Hematopoietic multipotent progenitor cell treated with erythropoietin and hydrocortisone succinate and interleukin-3 and kit ligand, for 4 days (in vitro differentiated cells): Measurements from ENCODE around the gene TCF7.
A peak's percentile ranks its signal among the peaks of the same experiment; 100 is the strongest.

Experiments used
- DNase-seq: peaks from one replicate; pipeline ENCODE4 v3.0.0-alpha.2; 2015

Gene TCF7

DNA sequence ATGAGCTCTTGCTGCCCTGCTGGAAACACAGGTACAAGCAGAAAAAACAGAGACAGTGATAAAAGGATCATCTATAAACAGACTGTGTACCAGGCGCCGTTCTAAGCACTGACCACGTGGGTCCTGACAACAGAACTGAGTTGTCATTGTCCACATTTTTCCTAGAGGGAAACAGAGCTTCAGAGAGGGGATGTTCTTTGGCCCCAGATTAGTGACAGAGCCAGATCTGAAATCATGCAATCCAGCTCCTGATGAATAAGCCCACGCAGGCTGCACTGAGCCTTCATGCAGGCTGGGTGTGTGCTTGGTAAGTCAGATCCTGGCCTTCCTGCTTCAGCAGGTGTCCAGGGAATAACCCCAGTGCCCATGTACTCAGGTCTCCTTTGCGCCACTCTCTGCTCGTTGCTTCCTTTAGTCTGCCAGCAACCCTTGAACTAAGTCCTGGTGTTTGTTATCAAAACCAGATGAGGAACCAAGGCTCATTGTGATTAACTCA is 22.8 kb upstream of the TCF7 start:
- no peak for DNase-seq

- no peak for DNase-seq
Measured at GRCh38 chr5:134092875-134093274, 21.6 kb upstream of the TCF7 start.

DNA sequence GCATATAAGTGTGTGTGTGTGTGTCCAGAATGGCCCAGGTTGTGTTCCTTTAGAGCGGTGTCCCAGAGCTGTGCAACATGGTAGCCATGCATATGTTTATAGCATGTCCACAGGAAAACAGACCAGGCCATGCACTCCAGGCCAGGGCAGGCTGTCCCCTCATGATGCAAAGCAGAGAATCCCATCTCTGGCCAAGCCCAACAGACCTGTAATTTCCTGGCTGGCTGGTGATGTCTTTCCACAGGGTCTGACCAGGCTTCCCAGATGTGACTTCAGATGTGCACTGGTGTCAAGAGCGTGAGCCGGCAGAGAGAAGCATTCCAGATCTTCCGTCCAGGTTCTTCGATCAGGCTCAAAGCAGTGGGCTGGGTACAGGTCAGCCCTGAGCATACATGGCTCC is 21.1 kb upstream of the TCF7 start:
- no peak for DNase-seq

DNA sequence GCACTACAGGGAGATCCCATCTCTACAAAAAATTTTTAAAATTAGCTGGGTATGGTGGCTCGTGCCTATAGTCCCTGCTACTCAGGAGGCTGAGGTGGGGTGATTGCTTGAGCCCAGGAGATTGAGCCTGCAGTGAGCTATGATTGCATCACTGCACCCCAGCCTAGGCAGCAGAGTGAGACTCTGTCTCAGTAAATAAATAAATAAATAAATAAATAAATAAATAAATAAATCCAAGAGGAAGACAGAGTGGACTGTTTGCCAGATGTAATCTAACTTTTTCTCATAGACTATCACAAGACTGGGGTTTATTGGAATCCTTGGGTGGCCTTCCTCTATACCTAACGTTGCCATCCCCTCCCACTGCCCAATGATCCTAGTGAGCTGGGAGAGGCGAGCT is 19.2 kb upstream of the TCF7 start:
- DNase-seq: no peak

- DNase-seq: no peak
Measured at GRCh38 chr5:134095887-134096589, 18.4 kb upstream of the TCF7 start.

DNA sequence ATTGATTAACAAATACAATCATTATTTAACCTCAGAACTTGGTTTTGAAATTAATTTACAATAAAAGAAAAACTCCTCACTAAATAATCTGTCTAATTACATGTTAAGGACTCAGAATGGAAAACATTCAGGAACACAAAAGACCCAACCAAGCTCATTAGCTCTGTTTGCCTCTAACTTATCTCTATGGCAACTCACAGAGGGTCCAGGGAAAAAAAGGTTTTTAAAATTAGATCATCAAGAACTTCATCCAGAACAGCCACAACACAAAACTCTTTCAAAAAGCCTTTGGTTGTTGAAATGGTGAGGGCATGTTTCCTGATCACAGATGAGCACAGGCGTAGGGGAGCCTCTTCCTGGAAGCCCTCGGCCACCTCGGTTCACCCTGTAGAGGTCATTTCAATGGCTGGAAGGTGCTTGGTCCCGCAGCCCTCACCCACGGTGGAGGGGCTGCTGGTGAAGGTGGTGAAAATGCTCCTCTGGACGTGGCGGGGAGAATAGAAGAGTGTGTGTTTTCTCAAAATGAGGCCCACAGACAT is 17.2 kb upstream of the TCF7 start:
- no peak for DNase-seq

GRCh38 chr5:134098690-134099089 is 15.8 kb upstream of the TCF7 start:
- no peak for DNase-seq

GRCh38 chr5:134099288-134099872 is 15.1 kb upstream of the TCF7 start:
- DNase-seq: peak; percentile 40

DNA sequence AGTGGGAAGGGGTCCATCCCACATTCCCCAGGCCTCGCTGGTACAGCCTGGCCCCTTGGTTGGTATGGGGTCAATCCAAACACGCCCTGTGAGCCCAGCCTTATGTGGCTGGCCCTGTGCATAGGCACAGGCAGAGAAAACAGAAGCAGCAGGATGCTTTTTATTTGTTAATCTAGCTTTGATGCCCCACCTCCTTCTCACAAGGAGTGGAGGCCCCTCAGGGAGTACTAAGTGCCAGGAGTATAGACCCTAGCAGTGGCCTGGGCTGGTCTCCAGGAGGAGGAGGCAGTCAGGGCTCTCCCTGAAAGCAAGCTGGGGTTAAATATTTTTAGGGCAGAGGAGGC is 14.6 kb upstream of the TCF7 start:
- DNase-seq: no peak

DNA sequence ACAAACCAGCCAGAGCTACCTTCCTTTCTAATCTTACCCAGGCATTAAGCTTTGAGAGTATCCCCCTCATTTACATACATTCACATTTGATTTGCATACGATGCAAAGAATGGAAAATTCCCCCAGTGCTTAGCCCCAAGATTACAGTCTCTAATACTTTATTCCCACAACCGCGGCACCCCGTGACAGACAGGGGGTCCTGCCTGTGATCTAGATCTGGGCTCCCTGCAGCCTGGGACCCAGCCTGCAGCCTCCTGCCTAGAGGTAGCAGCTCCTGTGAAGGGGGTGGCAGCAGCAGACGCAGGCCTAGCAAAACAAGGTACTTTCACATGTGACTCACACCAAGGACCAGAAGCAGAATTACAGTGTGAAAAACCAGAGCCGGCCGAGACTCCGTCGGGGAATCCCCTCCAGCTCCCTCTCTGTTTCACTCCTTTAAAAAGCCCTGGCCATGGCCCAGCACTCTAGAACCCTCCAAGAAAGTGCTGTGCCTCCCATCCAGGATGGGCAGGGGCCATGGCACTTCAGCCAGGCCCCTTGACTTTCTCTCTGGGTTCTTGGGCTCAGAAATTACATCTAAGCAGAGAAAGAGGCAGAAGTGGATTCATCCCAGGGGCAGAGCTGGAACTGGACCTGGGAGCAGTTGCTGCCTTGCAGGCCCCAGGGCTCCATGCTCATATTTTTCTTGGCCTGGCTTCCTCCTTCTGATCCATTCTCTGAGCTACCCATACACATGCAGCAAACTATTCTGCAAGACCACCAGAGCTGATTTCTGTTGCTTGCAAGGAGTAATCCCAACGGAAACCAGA is 14.0 kb upstream of the TCF7 start:
- DNase-seq: no peak

DNA sequence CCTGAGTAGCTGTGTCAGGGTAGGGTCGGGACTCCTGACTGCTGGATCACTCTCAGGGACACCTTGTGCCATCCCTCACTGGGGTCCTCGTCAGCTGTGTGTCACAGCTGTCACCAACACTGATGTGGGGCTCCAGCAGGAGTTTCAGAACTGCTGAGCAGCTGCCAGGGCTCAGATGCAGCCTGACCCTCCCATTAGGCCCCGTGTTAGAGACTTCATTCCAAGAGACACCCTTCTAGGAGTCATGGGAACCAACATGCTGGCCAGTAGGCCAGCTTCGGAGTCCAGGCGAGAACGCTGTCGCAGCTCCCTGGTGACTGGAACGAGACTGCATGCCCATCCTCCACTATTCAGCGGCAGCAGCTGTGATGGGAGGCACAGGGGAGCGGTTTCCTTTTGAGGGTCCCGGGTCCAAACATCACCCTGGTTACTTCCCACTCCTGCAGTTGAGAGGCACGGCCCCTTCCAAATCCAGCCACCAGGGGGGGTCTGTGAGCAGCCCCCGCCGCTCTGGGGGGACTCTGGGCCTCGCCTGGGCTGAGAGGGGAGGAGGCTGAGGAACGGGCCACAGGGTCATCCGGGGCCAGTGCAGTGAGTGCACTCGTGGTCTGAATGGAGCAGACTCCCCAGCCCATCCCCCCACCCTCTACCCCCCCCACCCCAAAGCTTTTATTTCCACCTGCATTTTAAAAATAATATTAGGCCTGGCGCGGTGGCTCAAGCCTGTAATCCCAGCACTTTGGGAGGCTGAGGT is 12.6 kb upstream of the TCF7 start:
- peak; percentile 79 for DNase-seq

GRCh38 chr5:134103397-134103796 is 11.1 kb upstream of the TCF7 start:
- no peak for DNase-seq

GRCh38 chr5:134103998-134104654 is 10.4 kb upstream of the TCF7 start:
- DNase-seq: no peak

DNA sequence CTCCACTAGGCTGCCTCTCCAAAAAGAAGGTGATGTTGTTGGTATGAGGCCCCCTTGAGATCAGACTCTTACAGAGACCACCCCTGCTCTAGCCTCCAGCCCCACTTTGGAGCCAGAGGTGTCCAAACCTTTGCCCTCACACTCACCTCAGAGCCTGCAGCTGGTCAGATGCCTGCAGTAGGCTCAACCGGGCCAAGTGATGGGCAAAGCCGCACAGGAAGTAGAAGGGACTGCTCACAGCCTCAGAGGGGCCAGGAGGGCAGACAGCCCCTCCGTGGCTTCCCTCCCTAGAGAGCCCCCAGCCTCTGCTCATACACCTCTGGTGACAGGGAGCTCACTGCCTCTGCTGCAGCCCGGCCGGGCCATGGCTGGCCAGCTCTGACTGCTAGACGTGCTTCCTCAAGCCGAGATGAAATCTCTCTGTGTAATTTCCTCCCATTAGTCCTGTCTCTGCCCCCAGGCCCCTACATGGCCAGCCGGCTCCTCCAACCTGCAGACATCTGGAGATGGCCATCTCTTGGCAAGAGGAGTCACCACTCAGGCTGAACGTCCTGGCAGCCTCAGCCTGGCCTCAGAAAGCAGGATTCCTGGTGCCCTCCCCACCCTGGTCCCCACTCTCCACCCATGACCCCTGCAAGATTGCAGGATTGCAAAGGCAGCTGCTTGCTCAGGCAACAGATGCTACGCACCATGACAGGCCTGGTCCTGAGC is 7.3 kb upstream of the TCF7 start:
- no peak for DNase-seq

DNA sequence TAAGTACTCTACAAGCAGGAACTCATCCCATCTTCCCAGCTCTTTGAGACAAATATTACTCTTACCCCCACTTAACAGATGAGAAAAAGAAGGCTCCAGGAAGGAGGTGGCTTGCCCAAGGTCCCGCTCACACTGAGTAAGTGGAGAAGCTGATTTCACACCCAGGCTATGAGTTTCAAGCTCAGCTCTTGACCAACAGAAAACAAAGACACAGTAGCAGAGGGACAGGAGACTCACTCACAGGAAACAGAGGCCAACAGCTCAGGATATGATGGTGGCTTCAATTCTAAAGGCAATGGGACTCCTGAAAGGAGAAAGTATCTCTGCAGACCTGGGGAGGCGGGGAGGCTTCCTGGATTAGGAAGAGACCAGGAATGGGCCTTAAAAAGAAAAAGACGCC is 6.7 kb upstream of the TCF7 start:
- no peak for DNase-seq

DNA sequence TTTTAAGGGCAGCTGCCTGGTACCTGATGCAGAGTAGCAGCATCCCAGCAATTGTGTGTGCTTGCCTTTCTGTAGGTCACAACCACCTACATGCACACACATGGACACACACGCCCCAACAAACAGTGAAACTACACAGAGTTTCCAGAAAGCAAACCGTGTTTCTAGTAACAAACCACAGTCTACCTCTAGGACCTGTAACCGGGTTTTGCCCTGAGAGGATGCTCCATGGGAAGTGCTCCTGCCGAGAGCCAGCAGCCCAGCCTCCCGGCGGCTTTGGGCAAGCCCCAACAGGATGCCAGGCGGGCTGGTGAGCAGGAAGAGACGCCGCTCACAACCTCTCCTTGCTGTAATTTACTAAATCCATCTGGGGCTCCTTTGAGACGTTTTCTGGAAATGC is 4.1 kb upstream of the TCF7 start:
- DNase-seq: no peak

- no peak for DNase-seq
Measured at GRCh38 chr5:134111741-134112647, 2.5 kb upstream of the TCF7 start.

DNA sequence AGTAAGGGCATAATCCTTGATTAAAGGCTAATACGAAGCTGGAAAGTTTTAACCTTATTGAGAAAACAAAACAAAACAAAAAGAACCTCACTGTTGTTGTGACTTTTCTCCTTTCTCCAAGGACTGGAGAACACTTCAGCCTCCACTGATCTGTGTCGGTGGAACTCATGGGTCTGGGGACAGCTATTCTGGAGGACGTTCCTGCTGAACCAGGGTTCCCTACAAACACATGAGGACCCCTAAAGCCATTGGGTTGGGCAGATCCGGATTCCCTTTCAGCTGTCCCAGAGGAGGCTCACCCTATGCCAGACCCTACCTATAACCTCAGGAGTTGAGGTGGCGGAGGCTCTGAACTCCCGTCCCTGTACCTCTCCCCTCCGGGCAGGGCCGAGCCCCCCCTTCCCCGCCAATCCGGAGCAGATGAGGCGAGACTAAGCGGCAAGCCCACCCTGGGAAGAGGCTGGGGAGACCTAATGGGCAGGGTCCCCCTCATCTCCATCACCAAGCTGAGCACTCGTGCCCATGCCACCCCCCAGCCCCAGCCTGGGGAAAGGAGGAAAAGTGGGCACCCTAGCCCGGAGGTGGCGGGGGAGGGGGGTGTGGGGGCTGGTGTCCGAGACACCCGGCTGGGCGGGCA is 1.6 kb upstream of the TCF7 start:
- no peak for DNase-seq

DNA sequence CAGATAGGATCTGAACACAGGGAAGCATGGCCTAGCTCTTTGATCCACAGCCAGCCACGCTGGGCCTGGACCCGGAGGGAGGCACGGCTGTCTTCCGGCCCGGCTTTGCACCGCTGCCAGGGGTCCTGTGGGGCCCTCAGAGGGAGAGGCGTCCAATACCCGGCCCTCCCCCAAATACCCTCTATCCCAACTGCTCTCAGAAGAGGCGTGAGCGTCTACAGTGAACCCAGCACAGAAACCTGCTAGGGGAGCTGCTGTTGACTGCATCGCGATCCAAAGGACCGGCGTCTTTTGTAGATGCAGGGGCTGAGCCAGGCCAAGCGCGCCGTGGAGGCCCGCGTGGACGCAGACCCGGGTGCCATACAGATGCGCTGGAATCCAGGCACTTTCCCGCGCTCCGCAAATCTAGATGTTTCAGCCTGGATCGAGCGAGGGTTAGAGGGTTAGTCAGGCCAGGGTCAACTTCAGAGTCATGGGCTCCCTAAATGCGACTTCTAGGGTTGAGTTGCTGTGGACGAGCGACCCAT is 1.1 kb upstream of the TCF7 start:
- no peak for DNase-seq
